ENCODE results near the gene PPFIBP2.

The PPFIBP2 gene

DNA sequence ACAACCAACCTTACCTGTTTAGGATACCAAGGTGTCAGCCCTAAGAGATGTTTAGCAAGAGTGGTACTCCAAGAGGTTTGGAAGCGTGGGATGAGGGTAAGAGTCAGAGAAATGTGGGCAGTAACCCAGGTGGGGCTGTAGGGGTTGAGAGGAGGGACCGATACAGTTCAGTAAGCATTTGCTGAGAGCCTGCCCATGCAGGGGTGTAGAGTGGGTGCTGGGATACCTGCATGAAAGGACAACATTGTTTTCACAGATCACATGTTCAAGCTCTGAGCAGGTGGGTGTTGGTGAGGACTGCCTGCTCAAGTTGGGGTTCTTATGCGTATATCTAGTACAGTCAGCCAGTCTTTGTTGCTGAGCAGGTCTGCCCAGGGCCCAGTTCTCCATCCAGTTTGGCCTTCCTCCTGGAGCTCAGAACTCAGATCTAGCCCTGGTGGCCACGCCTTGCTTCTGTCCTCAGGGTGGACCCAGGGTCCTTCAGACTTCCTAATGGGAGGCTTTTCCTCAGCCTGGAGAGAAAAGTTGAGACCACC lies 14.8 kb downstream of the PPFIBP2 start:
- DNase-seq: no peak

DNA sequence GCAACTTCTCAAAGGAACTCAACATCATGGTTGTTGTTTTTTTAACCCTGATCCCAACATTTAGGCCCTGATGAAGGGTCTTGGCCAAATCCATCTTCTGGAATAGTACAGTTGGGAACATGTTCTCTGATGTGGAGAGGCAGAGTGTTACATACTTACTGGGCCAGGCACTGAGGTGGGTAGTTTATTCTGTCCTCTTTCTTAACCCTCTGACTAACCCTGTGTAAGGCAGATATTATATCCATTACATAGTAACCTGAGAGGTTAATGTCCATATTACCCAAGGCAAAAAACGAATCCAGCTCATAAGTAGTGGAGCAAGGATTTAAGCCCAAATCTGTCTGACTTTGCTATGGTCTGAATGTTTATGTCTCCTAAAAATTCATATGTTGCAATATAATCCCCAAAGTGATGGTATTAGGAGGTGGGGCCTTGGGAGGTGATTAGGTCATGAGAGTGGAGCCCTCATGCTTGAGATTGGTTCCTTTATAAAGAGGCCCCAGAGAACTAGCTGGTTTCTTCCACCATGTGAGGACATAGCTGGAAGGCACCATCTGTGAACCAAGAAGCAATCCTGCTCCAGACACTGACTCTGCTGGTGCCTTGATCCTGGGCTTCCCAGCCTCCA lies 16.3 kb downstream of the PPFIBP2 start:
- DNase-seq: no peak

DNA sequence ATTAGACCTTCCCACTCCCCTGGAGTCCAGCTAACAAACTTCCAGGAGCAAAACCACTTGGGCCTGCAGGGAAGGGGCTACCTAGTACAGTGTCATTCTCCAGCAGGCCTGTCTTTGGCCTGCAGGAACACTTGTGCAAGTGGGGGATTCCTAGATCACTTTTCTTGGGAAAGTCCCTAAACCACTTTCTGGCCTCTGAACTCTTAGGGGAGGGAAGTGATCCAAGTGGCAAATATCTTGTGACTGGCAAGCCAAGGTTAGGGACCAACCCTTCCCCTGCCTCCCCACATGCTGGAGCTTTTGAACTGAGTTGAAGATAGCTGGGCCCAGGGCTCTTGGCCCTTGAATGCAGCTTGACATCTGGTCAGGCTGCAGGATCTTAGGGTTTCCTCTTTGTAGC lies 17.2 kb downstream of the PPFIBP2 start:
- DNase-seq: no peak

DNA sequence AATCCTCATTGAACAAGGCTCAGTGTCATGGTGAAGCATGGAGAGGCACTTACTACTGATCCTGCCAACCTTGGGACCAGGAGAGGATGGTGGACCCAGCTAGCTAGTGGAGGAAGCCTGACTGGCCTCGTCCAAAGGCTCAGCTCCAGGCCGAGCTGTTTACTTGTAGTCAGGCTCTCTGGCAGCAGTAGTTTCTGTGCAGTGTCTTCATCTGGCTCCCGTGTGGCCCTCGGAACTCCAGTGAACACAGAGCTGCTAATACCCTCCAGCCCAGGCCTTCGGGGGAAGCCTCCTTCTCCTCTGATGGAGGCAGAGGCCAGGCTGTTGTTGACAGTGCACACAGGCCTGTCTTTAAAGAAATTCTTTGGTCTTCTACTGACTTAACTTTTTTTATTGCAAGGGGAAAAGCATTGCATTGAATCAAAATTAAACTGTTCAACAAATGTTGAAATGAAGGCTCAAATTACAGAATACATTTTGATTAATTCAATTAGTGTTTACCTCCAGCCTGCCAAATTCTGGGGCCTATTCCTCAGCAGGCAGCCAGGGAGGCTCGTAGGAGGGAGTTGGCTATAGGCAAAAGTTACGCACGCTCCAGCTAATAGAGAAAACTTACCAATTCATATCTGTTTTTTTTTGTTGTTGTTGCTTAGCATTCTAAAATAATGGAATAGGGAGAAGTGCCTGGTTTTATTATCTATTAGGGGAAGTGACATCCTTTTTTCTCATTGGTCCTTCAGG lies 18.8 kb downstream of the PPFIBP2 start:
- no peak for DNase-seq

DNA sequence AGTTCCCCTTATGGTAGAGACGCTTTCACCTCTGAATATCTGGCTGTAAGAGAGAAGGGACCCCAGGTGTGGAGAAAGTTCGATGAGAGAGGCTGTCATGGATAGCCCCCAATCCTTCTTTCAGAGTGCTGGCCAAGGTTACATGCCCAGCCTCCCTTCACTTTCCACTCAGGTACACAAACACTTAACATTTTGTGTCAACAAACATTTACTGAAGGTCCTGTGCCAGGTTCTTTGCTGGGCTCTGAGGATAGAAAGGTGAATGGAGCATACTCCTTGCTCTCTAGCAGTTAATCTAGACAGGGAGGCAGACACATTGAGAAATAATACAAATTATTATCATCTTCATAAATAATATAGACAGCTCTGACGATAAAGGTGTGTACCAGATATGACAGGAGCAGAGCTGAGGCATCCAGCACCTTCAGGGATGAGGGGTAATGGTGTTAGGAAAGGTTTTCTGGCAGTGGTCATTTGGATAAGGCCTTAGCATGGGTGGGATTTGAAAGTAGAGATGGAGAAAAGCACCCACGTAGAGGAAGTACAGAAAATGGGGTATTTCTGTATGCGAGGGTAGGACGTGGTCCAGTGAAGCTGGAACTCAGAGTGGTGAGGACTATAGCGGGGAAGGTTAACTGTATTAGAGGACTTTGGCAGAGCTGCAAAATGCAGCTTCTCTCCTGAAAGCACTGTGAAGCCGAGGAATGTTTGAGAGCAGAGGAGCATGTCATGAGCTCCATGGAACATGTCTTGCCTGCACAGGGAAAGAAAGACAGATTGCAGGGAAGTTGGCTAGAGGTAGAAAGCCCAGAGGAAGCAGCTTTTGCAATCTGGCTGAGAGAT lies 19.6 kb downstream of the PPFIBP2 start:
- DNase-seq: no peak

DNA sequence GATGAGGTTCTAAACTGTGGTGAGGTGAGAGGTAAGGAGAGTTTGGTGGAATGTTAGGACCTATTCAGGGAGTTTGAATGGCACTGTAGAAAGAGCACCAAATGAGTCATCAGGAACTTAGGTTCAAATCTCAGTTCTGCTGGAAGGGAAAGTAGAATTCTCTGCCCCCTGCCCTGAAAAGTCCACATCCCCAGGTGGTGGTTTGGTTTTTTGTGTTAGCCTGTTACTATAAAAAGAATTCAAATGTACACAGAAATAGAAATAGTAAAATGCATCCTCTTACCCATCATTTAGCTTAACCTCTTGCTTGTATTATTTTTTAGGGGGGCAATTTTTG lies 20.2 kb downstream of the PPFIBP2 start:
- no peak for DNase-seq

DNA sequence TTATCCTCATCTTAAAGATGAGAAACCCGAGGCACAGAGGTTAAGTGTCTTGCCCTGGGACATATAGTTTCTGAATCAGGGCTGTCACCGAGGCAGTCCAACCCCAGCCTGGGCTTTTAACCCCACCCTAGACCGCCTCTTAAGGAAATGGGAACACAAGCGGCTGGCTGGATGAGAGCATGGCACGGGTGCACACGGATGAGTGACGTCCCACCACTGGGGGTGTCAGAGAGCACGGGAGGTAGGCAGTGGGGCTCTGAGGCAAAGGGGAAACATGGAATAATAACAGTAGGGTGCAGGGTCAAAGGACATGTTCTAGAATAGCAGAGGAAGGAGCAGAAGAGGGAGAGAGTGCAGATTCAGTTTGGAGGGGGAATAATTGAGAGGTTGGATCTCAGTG lies 22.3 kb downstream of the PPFIBP2 start:
- DNase-seq: no peak

DNA sequence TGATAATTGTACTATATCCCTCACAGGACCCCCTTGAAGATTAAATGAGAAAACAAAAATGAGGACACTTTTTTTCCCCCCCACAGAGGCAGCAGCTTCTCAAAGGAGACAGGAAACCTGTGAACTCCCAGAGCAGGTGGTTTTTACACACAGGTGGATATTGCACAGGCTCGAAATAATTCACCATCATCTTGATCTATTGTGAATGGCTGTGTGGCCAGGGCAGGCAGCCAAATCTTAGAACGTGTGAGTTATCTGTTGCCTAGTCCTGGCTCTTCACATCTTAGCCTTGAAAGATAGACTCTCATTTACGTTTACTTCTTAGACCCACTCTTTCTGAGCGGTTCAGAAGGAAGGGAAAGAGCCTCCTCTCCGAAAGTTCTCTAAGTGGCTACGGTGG lies 23.5 kb downstream of the PPFIBP2 start:
- DNase-seq: no peak

DNA sequence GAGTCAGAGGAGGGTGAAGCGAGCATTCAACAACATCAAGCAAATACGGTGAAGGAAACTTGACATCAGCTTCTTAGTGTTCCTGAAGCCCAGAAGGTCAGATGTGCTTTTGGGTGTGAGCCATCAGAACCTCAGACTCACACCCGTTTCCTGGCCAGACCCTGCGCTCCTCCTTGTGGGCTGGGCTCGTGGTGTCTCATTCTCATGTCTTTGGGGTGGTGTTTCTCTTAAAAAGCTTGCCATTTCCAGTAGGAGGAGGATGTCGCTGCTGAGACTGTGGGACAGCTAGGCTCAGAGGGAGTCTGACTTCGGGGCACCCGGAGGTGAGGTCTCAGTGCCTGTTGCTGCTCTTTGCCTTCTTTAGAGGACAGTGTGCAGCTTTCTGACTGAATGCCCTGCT lies 24.2 kb downstream of the PPFIBP2 start:
- peak; percentile 36 for DNase-seq

DNA sequence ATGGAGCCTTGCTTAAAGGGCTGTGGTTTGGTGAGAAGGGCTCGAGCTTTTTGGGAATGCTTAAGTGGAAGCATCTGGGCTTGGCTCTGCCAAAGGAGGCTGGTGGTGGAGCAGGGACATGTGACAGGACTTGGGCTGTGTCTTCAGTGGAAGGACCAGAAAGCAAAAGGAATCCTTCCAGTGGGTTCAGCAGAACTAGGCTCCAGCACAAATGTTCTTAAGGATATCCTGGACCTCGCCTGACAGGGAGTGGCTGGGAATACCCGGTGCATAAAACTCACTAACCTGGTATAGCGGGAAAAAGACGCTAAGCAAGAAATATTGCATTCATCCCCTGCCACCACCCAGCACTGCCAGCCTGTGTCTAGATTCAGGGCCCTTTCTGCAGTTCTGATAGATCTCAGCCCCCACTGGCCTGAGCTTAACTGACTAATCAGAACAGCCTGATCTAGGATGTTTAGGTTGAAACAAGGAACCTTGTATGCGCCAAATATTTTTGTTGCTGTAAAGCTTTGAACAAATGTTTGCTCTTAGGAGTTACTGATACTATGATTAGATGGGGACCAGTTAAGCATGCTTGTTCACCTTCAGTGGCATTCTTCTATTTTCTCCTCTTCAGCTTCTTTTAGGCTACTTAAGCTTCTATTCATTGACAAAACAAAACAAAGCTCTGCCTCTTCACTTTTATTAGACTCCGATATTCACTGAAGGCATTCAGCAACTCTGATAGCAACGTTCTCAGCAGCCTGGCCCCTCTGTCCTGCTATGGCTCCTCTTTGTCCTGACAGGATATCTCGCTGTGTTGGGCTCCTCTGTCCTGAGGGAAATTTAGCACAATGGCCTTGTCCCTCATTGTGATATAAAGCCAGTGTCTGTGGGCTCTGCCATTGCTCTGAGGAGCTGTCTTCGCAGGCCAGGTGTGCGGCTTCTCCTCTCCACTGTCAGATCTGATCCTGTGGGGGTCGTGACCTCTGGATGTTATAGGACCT lies 25.0 kb downstream of the PPFIBP2 start:
- DNase-seq: no peak

DNA sequence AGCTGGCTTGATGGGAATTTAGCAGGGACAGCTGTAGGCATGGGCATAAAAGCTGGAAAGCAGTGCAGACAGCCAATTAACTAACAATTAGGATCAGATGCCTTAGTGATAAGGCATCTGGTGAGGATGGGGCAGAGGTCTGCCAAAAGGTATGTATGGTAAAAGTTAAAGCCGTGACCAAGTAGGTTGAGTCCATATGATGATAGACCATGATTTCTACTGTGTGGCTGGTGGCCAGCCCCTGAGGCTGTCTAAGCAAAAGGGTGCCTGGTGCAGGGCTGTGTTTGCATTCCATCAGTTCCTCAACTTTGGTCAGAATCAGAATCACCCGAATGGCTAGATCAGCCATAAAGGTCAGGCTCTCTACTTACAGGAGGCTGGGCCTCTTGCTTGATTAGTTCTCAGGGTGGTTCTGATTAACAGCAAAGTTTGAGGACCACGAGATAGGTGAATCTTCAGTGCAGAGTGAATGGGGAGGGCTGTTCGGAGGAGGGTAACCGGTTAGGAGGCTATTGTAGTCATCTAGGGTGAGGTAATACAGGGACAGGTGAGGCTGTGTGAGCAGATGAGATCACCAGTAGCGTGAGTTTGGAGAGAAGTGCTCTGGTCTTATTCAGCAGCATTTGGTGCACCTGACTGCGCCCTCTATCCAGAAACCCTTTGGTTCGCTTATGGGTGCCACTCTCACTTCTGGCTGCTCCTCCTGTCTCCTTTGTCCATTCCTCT lies 27.2 kb downstream of the PPFIBP2 start:
- no peak for DNase-seq

DNA sequence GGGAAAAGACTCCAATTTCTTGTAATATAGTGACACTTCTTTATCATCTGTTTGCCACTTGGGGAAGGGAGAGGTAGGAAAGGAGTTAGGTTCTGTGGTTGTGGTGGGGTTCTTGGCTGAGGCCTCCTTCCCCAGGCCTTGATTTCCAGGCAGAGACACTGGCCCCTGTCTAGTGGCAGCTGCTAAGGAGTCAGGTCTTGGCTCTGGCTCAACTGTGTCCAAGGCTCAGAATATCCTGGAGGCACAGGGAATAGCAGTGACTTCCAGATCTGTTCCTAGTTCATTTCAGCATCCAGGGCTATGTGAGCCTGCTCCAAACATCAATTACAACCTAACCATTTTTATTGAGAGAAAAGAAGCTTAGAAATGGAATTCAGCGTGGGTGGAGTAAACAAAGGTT lies 29.5 kb downstream of the PPFIBP2 start:
- DNase-seq: no peak

DNA sequence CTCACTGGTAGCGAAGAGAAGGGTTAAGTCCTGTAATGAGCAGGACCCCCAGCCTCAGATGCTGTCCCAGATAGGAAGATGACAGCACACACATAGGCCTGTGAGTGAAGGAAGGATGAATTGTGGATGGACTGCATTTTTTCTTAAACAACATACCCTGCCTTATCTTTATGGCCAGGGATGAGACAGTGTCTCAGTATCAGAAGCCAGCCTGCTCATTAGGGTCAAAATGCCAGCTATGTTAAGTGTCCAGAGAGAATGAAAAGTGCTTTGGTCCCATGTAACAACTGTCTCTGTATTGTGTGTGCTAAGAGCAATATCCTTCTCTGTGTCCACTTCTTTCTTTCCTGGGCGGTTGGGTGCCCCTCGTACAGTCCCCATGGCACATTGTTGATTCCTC lies 30.2 kb downstream of the PPFIBP2 start:
- no peak for DNase-seq

DNA sequence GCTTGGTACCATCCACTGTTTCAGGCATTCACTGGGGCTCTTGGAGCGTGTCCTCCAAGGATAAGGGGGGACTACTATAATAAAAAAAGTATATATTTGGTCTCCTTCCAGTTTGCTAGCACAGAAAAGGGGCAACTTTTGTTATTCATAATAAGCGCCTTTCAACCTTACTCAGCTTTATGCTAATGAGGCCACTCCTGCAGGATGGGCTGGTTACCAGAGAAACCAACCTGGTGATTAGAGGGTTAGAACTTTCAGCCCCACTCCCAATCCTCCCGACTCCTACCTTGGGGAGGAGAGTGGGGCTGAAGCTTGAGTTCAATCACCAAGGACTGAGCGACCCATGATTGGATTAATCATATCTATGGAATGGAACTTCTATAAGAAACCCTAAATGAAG lies 31.8 kb downstream of the PPFIBP2 start:
- no peak for DNase-seq

DNA sequence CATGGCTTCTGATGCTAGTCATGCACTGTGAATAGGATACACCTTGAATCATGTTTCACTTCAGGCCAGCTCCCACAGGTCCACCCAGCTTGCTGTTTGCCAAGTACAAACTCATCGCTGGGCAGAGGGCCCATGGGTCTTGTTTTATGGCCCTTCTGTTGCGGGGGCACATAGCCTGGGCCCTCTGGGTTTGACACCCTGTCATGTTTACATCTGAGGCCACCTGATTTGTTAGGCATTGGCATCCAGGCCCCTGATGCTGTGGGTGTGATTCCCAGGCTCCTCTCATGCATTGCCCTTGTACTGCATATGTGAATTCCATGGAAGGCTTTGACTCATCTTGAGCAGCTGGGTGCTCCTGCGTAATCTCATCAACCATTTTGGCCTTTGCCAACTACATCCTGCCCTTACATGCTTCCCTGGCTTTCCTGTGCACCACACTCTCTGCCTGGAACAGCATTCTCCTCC lies 32.6 kb downstream of the PPFIBP2 start:
- no peak for DNase-seq

DNA sequence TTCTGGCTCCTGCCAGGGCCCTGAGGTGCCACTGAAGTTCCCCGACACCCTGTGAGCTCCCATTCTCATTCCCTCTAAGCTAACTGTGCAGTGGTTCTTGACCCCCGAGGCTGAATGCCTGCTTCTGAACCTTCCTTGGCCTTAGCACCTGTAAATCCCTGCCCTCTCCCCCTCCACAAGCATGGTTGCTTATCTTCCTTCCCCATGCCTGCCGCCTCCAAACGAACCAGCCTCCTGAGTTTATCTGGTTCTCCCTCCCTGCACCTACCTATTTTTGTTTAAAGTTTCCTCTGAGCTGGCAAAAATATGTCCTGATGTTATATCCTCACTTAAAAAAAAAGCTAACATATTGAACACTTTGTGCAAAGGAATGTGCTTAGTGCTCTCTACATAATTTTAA lies 33.9 kb downstream of the PPFIBP2 start:
- no peak for DNase-seq

DNA sequence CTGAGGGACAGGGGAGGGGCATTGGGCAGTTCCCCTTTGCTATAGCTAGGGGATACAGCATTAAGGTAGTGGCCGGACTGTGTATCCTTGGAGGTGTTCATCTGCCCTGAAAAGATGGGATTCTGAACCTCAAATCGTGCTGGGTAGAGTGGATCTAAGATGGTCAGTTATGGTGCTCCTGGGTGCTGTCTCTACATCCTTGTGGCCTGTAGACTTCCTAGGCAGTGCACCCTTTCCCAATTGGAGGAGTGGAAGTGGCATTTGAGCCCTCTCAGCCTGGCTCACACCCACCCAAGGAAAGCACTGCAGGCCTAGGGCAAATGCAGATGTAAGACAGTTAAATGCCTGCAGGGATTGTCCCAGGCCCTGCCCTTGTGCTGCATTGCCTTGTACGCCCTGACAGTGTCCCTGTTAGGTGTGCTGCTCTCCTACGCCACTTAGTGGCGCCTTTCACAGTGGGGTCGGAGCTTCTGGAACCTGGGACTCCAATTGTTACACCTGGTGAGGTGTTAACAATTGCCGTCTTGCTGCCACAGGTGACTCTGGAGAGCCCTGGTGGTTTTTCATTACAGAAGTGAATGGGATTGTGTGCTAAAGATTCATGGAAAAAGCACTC lies 35.0 kb downstream of the PPFIBP2 start:
- DNase-seq: peak; percentile 43

DNA sequence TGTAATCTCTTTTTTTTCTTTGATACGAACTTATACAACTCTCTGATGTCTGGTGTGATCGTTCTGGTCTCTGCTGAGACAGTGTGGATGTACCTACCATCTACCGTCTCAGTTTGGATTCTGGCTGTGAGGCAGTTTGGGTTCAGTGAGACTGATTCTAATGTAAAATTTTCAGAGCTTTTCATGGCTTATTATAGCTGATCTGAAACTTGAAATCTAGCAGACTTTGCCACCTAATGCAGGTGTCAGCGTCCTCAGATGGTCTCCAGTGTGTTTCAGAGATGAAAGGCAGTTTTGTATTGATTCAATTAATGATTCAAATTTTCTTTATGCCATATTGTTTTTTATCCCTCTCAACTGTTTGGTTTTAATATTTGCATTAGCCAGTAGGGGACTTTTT lies 35.9 kb downstream of the PPFIBP2 start:
- DNase-seq: no peak

DNA sequence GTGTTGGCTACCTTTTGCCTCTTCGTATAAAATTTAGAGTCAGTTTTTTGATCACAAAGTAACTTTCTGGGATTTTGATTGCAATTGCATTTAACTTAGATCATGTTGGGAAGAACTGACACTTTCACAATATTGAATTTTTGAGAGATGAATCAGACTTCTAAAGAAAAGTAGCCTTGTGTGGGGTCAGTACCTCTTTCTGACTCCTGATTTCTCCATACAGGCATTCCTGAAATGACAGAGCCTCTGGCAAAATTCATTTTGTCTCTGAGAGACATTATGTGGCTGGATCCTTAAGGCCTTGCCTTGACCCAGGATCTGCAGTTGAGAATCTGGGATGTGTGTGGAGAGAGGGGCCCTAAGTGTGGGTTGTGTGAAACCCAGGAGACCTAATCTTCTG lies 37.8 kb downstream of the PPFIBP2 start:
- no peak for DNase-seq

DNA sequence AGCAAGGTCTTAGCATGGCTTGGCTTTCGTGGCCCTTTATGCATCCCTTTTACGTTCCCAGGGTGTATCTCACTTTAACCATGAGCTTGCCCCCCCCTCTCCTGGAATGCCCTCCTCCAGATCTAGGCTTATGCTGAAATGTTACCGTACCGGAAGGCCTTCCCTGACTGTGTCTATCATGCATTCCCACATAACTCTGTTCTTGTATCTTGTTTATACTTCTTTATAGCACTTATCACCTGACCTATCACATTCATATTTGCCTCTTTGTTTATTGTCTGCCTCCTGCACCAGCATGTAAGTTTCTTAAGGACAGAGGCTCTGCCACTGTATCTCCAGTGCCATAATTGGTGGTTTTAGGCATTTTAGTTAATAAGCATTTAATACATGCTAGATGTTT lies 38.9 kb downstream of the PPFIBP2 start:
- DNase-seq: no peak

DNA sequence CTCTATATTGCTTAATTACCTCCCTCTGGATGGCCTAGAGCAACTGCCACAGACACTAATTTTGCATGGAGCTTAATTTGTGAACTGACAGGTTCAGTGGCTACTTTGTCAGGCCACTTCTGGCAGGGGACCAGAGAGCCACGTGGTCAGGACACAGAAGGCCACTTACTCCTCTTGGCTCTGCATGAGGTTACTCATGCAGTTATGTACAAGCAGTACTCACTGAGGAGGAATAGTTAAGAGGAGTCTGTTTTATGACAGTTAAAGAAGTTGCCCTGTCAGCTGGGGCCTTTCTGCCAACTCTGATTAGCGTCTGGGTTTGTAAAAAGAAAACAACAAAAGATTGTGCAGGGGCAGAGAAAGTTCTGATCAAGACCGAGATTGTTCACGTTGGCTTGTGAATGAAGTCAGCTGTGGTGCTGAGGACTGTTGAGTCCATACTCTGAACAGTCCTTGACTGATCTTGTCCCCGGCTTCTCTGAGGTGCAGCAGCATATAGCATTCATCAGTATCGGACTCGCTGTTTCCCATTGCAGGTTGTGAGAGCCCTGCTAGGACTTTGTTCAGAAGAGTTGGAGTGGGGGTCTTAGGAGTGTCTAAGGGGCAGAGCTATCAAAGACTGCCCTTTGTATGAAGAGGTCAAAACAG lies 41.4 kb downstream of the PPFIBP2 start:
- no peak for DNase-seq
